DMS53 (cell line): ENCODE results near the gene CRY2.

Source experiments
- DNase-seq: peaks from one replicate; lab custom pipeline; 2025; lab: John Stamatoyannopoulos, UW

CRY2 gene

DNA sequence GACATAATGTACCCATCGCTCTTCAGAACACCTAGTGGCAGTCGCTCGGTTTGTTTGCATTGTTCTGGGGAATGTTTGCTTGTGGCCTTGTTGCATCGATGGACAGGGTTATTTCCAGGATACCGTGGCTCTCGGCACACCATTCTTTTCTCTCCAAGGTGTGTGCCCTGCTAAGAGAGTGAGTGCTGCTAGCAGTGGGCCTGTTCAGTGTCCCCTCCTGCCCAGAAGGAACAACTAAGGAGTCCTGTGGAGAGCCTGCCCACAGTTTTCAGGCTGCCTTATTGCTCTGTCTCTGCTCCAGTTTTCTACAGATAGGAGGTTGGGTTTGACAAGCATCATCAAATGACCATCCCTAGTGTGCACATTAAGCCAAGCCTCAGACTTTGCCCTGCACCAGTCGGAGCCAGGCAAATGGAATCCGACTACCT, 1.4 kb downstream of the CRY2 start:
- peak; percentile 67 for DNase-seq

DNA sequence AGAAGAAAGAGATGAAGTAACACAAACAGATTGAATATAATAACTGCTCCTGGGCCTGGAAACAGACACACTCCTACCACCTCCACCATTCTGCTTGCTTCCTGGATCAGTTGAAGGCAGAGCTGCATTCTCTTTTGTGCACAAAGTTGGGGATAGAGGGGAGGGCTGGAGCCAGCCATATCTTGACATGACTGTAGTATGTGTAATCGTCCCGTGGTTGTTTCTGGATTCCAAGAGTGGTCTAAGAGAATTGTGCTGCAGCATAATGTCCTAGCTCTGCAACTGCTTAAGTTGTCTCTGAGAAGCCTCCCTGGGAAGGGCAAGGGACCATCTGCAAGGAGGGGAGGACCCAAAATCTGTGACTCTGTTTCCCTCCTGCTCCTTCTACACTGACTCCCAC, 3.2 kb downstream of the CRY2 start:
- DNase-seq, result no peak

DNA sequence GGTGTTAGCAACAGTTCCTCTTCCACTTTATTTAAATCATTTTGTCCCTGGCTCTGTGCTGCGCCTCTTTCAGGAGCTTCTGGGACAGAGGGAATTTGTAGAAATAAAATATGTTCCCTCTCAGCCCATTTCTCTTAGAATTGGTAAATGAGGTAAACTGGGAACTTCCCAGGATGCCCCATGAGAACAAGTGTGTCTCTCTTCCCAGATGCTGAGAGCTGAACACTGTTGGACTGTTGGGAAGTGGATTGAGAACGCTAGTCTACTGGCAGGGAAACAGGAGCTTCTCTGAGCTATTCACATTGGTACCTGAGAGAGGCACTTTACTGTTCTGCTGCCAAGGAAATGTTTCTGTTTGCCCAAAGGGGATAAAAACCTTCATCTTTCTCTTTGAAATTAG, 4.0 kb downstream of the CRY2 start:
- no peak for DNase-seq

DNA sequence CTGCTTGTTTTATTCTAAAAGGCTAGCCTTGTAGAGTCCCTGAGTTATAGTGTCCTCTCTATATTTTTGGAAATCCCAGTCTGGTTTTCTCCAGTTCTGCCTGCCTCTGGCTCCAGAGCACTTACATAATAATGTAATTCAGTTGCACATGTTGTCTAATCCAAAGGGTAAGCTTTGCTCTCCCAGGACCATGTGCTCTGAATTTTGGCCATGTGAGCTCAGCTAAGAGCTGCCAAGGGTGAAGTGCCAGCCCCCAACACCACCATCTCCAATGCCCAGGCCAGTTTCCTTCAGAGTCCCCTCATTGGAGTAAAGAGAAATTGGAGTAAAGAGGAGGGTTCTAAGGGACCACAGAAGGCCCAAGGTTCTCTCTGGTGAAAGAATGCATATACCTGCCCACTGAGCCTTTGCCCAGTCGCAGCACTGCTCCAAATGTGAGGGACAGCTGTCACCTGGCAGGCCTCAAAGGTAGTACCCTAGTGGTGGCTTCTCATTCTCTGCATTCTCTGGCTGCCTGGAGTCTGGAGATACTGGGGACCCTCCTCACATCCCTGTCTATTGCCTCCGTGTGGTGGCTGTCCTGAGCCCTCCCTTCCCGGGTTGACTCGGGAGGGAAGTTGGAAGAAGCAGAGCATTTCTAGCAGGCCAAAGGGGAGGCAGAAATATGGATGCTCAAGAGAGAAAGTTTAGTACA, 4.9 kb downstream of the CRY2 start:
- no peak for DNase-seq

DNA sequence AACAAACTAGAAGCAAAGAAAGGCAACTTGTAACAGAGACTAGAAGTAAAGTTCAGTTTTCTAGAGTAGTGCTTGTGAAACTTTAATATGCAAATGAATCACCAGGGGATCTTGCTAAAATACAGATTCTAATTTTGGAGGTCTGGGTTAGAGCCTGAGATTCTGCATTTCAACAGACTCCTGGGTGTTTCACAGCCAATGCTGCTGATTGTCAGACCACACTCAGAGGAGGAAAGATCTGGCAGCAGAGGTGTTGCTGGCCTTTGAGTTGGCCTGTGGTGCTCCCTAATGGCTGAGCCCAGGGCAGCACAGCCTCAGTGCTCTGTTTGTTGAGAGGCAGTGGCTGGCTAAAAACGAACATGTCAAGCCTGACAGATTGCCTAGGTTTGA, 5.4 kb downstream of the CRY2 start:
- no peak for DNase-seq

DNA sequence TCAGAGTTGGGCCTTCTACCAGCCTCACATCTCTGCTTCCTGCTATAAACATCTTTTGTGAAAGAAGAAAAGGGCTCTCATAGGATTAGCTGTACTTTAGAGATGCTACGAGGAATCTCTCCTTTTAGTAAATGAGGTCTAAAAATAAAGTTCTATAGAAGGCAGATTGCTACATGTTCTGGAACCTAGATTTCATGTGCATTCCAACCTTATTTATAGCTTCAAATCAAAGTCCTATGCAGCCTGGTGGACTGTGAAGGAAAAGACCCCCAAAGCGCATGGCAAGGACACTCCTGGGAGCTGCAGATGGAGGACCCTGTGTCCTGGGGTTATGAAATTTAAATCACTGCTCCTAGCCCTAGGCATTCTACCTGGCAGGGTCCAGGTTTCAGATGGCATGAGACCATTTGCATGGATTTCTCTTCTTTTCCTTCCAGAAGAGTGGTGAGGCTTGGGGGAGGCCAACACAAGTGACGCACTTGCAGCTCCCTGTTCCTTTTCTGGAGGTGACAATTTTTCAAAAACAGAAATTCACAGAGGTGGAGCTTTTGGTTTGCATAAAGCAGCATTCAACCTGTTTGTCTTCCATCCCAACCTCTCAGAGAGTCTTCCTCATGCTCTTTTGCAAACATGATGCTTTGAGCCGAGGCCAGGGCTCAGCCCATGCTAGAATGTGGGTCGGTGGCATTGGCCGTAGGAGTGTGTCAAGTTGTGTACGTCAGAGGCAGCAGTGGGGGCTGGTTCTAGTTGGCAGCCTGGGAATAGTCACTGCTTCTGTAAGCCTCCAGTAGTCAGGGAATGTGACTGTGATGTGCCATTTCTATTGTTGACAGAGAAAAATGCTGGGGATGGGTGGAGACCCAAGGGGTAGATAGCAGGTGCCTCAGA, 6.3 kb downstream of the CRY2 start:
- DNase-seq, result no peak

DNA sequence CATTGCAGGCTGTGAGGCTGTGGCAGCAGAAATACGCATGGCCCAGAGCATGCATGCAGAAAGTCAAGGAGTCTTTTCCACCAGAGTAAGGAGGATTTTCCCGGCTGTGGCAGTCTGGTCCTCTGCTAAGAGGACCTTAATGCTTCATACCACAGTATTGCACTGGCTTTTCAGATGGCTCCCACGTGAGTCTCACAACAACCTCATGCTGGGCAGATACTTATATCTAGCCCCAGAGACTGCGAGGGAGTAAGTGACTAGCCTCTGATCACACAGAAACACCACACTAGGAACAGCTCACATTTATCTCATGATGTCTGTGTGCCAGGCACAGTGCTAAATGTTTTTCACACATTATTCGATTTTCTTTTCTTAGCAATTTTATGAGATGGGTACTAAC, 8.0 kb downstream of the CRY2 start:
- no peak for DNase-seq

DNA sequence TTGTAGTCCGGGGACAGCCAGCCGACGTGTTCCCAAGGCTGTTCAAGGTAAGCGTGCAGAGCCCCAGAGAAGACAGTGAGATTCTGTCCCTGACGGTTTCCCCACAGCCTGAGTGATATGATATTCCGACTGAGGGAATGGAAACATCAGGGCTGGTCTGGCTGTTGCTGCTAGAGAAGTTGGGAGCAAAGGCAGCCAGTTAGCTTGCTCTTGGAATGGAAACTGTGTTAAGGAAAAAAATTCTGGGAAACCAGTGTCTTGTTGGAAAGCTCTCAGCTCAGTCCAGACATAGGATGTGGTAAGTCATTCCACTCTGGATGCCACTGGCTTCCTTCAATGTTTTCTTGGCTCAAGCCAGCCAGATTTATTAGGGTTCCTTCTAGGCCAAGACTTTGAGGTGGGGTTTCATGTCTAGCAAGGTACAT, 8.8 kb downstream of the CRY2 start:
- no peak for DNase-seq

DNA sequence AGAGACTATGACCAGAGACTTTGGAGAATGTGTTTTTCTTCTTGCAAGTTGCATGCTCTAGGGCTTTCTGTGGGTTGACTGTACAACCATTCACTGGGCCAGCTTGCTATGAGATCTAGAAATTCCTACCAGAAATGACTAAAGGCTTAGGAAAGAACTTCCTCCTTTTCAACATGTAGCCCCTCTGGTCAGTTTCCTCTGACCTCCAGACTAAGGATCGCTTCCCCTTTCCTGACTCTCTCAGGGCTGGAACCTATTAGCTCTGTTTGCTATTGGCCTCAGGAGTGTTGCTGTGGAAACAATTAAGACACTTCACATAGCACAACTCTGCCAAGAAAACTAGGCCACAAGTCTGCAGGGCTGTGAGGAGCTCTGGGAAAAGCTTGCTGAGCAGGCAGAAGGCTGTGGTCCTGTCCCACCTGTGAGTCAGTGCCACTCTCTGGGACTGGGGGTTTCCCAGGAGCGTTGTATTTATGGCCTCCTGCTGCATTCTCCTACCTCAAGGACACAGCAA, 10.7 kb downstream of the CRY2 start:
- DNase-seq, result peak; percentile 8

DNA sequence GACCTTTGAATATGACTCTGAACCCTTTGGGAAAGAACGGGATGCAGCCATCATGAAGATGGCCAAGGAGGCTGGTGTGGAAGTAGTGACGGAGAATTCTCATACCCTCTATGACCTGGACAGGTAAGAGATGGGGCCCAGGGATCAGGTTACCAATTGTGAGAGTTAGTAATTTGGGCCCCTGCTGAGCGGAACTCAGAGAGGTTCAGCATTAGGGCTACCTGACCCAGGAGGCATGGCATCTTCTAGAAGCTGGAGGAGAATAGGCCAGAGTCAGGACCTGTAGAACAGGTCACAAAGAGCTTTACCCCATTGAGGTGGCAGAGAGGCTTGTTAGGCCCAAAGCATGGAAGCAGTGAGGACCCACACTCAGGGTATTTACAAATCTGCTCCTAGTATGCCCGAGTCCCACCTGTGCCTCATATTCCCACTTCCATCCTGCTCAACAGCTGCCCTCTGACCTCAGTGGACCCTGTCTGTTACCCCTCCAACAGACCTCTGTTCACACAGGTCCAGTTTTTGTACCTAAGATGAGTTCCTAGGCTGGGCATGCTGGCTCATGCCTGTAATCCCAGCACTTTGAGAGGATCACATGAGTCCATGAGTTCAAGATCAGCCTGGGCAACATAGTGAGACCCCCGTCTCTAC, 11.6 kb downstream of the CRY2 start:
- DNase-seq, result no peak

DNA sequence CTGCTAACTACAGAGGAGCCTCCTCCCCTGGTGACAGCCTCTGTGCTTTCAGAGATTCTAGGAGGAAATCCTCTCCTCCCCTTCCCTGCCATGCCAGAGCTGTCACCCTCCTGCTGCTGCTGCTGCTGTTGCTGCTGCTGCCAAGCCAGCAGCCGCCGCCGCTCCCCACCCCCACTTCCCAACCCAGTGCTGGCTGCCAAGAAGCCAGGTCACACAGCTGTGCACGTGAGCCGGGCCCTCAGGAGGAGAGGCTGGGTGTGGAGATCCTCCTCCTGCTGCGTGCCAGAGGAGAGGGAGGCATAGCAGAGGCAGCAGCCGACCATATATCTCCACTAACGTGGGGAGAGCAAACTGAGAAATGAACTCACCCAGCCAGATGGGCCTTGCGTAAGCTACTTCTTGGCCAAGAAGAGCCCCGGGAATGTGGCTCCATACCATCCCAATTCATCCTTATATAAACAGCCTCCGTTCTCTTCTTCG, 12.4 kb downstream of the CRY2 start:
- DNase-seq, result no peak

DNA sequence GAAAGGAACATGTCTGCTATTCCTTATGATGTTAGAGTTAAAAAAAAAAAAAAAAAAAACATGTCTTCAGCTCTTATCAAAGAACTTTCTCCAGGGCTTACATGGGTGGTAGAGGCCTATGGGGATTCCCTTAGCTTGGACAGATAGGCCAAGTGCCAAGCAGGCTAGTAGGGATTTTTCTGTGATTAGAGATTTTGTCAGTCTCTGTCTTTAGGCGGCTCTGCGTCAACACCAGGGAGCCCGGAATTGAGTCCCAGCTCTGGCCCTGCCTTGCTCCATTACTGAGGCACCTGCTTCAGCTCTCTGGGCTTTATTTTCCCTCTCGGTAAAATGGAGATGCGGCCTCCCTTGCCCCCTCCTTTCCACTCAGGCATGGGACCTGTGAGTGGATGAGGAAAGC, 13.1 kb downstream of the CRY2 start:
- no peak for DNase-seq

DNA sequence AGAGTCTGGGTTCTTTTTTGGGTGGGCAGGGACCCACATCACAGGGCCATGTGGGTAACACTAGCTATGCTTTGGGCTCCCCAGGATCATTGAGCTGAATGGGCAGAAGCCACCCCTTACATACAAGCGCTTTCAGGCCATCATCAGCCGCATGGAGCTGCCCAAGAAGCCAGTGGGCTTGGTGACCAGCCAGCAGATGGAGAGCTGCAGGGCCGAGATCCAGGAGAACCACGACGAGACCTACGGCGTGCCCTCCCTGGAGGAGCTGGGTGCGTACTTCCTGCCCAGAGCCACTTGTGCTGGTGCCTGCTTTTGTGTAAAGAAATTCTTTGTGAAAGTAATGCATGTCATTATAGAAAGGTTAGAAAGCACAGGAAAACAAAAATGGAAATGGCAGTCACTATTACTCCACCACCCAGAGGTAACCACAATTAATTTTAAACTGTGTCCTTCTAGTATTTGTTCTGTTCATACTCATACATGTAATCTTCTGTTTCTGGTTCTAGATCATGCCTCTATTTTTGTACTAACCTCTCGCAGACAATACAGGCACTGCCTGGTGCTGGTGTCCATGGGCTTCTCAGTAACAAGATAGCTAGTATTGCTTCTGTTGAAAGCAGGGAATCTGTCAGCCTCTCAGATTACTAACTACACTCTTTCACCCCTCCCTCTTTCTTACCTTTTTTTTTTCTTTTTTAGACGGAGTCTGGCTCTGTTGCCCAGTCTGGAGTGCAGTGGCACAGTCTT, 13.7 kb downstream of the CRY2 start:
- no peak for DNase-seq

DNA sequence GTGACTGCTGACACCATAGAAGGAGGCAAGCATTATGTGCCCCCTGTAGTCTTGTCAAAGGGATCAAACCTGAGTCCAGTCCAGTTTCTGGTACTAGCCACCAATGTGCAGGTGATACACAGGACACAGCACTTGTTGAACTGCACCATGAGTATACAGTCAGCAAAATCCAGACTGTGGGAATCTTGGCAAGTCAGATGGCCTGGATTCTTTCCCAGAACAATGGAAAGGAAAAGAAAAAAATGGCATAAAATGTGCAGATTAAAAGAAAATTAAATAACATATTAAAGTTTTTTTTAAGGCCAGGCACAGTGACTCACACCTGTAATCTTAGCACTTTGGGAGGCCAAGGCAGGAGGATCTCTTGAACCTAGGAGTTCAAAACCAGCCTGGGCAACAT, 16.8 kb downstream of the CRY2 start:
- DNase-seq, result no peak

DNA sequence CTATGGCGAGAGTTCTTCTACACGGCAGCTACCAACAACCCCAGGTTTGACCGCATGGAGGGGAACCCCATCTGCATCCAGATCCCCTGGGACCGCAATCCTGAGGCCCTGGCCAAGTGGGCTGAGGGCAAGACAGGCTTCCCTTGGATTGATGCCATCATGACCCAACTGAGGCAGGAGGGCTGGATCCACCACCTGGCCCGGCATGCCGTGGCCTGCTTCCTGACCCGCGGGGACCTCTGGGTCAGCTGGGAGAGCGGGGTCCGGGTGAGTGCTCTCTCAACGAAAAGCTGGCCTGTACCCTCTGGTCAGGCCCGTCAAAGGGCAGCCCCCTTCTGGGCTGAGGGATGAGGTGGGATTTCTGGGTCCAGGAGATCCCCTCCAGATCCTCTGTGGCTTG, 22.3 kb downstream of the CRY2 start:
- DNase-seq, result no peak

DNA sequence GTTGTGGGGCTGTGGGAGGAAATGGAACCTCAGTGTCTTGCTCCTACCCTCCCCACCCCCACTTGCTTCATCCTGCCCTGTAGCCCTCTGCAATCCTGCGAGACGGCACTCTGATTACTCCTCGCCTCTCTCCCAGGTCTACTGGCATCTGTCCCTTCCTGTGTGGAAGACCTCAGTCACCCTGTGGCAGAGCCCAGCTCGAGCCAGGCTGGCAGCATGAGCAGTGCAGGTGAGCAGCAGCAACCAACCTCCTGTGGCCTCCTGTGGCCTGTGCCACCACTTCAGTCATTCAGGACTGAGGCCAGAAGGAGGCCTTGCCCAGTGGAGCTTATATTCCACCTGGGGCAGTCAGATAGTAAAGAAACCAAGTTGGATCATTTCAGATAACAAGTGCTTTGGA, 23.4 kb downstream of the CRY2 start:
- DNase-seq, result no peak

DNA sequence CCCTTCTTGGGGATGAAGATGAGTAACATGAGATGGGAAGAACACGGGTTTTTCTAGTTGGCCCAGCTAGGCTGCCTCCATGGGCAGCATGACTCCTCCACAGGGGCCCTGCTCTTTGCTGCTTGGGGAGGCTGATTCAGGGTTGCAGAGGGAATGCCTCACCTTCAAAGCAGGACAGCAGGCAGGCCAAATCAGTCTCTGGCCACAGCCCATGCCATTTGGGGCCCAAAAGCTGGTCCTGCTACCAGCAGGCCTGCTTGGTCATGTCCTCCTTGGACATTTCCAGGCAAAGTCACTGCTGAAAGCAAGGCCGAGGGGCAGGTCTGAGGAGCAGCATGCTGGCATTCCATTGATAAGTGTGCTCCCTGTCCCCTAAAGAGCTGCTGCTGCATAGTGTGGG, 24.4 kb downstream of the CRY2 start:
- DNase-seq, result no peak

DNA sequence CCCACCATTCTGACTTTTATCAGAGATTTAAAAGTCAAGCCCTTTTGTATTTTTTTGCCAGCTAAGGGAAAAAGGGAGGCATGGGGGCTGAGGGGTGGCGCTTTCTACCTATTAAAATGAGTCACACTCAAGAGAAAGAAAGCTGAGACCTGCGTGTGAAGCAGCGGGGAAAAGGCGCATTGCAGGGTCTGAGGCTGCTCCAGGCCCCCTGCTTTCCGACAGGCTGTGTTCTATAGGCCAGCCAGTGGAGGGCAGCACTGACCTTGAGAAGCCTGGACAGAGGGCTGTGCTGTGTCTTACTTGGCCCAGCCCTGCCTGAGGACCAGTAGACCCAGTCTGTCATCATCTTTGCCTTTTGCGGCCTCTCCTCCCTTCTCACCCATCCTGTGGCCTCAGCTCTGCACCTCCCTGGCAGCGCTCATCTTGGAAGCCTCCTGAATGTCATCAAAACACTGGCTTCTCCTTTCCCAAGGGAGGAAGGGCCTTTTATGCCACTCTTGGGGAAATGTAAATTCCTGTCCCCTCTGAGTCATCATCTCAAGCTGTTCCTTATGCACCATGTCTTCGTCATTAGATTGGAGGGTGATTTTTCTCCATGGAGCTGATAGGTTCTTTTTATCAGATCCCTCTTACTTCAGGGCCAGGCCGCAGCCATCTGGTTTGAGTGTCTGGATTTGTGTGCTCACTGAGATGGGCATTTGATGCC, 25.5 kb downstream of the CRY2 start:
- DNase-seq, result peak; percentile 84

DNA sequence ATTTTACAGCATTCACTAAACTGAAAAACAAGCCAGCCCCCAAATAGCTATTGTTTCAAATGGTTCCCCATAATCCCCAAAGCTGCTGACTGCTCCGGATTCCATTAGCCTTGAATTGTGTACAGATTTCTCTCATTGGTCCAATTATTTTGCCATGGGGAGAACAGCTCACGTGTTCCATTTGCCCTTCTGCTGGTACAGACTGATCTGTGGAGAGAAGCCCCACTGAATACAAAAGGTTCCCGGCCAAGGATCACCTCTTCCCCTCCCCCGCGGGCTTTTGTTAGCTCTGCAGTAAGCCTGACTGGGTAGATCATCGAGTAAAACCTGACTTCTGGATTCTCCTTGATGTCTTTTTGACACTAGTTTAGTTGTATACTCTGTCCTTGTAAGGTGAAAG, 29.1 kb downstream of the CRY2 start:
- no peak for DNase-seq

DNA sequence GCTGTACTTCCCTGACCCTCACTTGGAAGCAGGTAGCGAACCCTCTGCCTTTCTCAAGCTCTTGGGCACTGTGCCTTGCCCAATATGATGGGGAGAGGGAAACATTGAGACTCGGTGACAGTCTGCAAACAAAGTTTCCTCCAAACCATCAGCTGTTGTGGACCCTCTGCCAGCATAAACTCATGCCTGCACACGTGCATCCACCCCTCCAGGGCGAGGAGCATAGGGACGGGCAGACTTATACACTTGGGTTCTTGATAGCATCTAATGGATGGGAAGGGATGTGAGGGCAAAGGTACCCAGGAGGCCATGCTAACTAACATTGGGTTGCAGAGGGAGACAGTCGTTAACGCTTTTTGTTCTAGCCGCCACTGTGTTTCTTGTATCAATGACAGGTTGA, 29.9 kb downstream of the CRY2 start:
- DNase-seq, result no peak

DNA sequence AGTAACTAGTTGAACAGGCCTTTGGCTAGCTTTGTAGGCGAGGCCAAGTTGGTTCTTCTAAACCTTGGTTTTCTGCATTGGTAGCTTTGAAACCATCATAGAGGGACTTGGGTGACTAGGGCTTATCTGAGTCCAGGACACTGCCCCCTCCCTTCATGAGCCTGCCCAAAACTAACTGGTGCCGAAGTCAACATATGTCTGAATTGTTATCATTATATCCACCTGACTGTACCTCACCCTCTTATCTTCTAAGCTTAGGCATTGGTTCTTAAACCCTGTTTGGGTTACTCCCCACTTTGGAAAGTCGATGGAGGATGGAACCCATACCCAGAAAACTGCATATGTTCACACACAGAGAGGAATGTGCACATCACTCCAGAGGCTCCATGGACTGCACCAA, 30.6 kb downstream of the CRY2 start:
- no peak for DNase-seq
